ENCODE data around the gene TRHDE. TPM values are rescaled to one million over a fixed set of nuclear protein-coding genes. Genes with fewer than 3 reads are reported as not detected.
A peak's percentile ranks its signal among the peaks of the same experiment; 100 is the strongest.

The TRHDE gene
- total RNA-seq, 1 donor from 2014 or later: 30.6 TPM

GRCh38 chr12:72273499-72273837, 1.3 kb downstream of the TRHDE start:
- no peak for DNase-seq (ENCODE audit: low read depth)

- DNase-seq (ENCODE audit: low read depth): peak; percentile 24
Measured at GRCh38 chr12:72273851-72274351, 1.7 kb downstream of the TRHDE start.

GRCh38 chr12:72274931-72275330, 2.8 kb downstream of the TRHDE start:
- DNase-seq (ENCODE audit: low read depth): peak; percentile 85

GRCh38 chr12:72275526-72275925, 3.4 kb downstream of the TRHDE start:
- peak; percentile 28 for DNase-seq (ENCODE audit: low read depth)

- peak; percentile 55 for DNase-seq (ENCODE audit: low read depth)
Measured at GRCh38 chr12:72276181-72276805, 4.1 kb downstream of the TRHDE start.

- peak; percentile 89 for DNase-seq (ENCODE audit: low read depth)
Measured at GRCh38 chr12:72277415-72277814, 5.2 kb downstream of the TRHDE start.

- no peak for DNase-seq (ENCODE audit: low read depth)
Measured at GRCh38 chr12:72278894-72279293, 6.7 kb downstream of the TRHDE start.

- peak; percentile 97 for DNase-seq (ENCODE audit: low read depth)
Measured at GRCh38 chr12:72281126-72281525, 9.0 kb downstream of the TRHDE start.

- DNase-seq (ENCODE audit: low read depth): peak; percentile 75
Measured at GRCh38 chr12:72282721-72283120, 10.6 kb downstream of the TRHDE start.

- peak; percentile 80 for DNase-seq (ENCODE audit: low read depth)
Measured at GRCh38 chr12:72285861-72286260, 13.7 kb downstream of the TRHDE start.

GRCh38 chr12:72286526-72286925, 14.4 kb downstream of the TRHDE start:
- no peak for DNase-seq (ENCODE audit: low read depth)

GRCh38 chr12:72288436-72288835, 16.3 kb downstream of the TRHDE start:
- DNase-seq (ENCODE audit: low read depth): peak; percentile 80

- peak; percentile 21 for DNase-seq (ENCODE audit: low read depth)
Measured at GRCh38 chr12:72288911-72289310, 16.7 kb downstream of the TRHDE start.

- peak; percentile 56 for DNase-seq (ENCODE audit: low read depth)
Measured at GRCh38 chr12:72289633-72290032, 17.5 kb downstream of the TRHDE start.

GRCh38 chr12:72291175-72291574, 19.0 kb downstream of the TRHDE start:
- DNase-seq (ENCODE audit: low read depth): no peak

- DNase-seq (ENCODE audit: low read depth): no peak
Measured at GRCh38 chr12:72293701-72294100, 21.5 kb downstream of the TRHDE start.

GRCh38 chr12:72295101-72295500, 22.9 kb downstream of the TRHDE start:
- DNase-seq (ENCODE audit: low read depth): no peak

- peak; percentile 50 for DNase-seq (ENCODE audit: low read depth)
Measured at GRCh38 chr12:72295744-72296143, 23.6 kb downstream of the TRHDE start.

- peak; percentile 98 for DNase-seq (ENCODE audit: low read depth)
Measured at GRCh38 chr12:72296389-72296788, 24.2 kb downstream of the TRHDE start.

- no peak for DNase-seq (ENCODE audit: low read depth)
Measured at GRCh38 chr12:72297666-72298065, 25.5 kb downstream of the TRHDE start.

- DNase-seq (ENCODE audit: low read depth): no peak
Measured at GRCh38 chr12:72300728-72301127, 28.6 kb downstream of the TRHDE start.

- no peak for DNase-seq (ENCODE audit: low read depth)
Measured at GRCh38 chr12:72304751-72305150, 32.6 kb downstream of the TRHDE start.

GRCh38 chr12:72307229-72307628, 35.1 kb downstream of the TRHDE start:
- DNase-seq (ENCODE audit: low read depth): no peak

GRCh38 chr12:72311946-72312345, 39.8 kb downstream of the TRHDE start:
- DNase-seq (ENCODE audit: low read depth): no peak

Measured in renal cortical epithelial cell (primary cell).